CD4-positive, alpha-beta T cell treated with Interferon alpha-2 for 1 hour (primary cell): ENCODE measurements around the gene MYH9.

Experiments used
- DNase-seq, 2 donors: peaks; one replicate each; pipeline ENCODE4 v3.0.0-alpha.2; 2020 to 2022

The MYH9 gene

GRCh38 chr22:36239150-36239400 lies 148.7 kb downstream of the MYH9 start:
- DNase-seq: no peak

- DNase-seq: peak in 1 of 2 donors; percentile 34
Measured at GRCh38 chr22:36238373-36239149, 149.2 kb downstream of the MYH9 start.

GRCh38 chr22:36237462-36238372 lies 150.1 kb downstream of the MYH9 start:
- peak in 1 of 2 donors; percentile 62 for DNase-seq

- no peak for DNase-seq
Measured at GRCh38 chr22:36236388-36237319, 151.1 kb downstream of the MYH9 start.

GRCh38 chr22:36235585-36235984 lies 152.2 kb downstream of the MYH9 start:
- no peak for DNase-seq

GRCh38 chr22:36234919-36235318 lies 152.8 kb downstream of the MYH9 start:
- DNase-seq: no peak

GRCh38 chr22:36234213-36234612 lies 153.6 kb downstream of the MYH9 start:
- no peak for DNase-seq

GRCh38 chr22:36233796-36234195 lies 154.0 kb downstream of the MYH9 start:
- no peak for DNase-seq

GRCh38 chr22:36232715-36233401 lies 154.9 kb downstream of the MYH9 start:
- DNase-seq: no peak
